HCT116 (cell line): Measurements from ENCODE around the gene CACNG3.

Experiments
- CEBPB ChIP-seq: IDR thresholded peaks from 2 replicates; pipeline ENCODE4 v1.6.1; 2012; ENCODE audit warnings: low read depth
- CTCF ChIP-seq, 3 experiments: fragments of 200-600 bp in 1 of 3; sonication (generic) in 1 of 3; IDR thresholded peaks in 2 of 3; conservative IDR thresholded peaks in 1 of 3; 2 replicates each; pipeline ENCODE4 v1.5.1; 2012 to 2017; ENCODE audit warnings: low read depth in 2 of 3, low read length in 2 of 3, antibody characterized with exemption in 1 of 3, borderline replicate concordance in 1 of 3, control low read depth in 1 of 3, mild to moderate bottlenecking in 1 of 3, mixed read lengths in 1 of 3, mixed run types in 1 of 3, moderate library complexity in 1 of 3; ENCODE audit not compliant: insufficient read depth in 1 of 3
- ELF1 ChIP-seq: IDR thresholded peaks from 2 replicates; pipeline ENCODE4 v1.6.1; 2012; ENCODE audit warnings: low read depth, borderline replicate concordance
- EZH2 ChIP-seq: fragments of 200-600 bp; sonication (generic); IDR thresholded peaks from 2 replicates; pipeline ENCODE4 v1.6.1; 2017; ENCODE audit warnings: antibody characterized with exemption, mixed run types
- EZH2phosphoT487 ChIP-seq: fragments of 200-600 bp; IDR thresholded peaks from 2 replicates; pipeline ENCODE4 v1.6.1; 2018; ENCODE audit warnings: antibody characterized with exemption, borderline replicate concordance
- MAX ChIP-seq: IDR thresholded peaks from 2 replicates; pipeline ENCODE4 v1.6.1; 2012
- POLR2A ChIP-seq: IDR thresholded peaks from 2 replicates; pipeline ENCODE4 v1.7.0; 2011; ENCODE audit warnings: borderline replicate concordance; ENCODE audit not compliant: insufficient read depth, insufficient read length; ENCODE audit errors: extremely low read depth
- POLR2AphosphoS5 ChIP-seq: IDR thresholded peaks from 2 replicates; pipeline ENCODE4 v1.6.1; 2011; ENCODE audit warnings: mild to moderate bottlenecking, low read depth, low read length, moderate library complexity
- RAD21 ChIP-seq: IDR thresholded peaks from 2 replicates; pipeline ENCODE4 v1.6.1; 2012; ENCODE audit warnings: low read depth, mild to moderate bottlenecking
- SP1 ChIP-seq: IDR thresholded peaks from 2 replicates; pipeline ENCODE4 v1.6.1; 2012; ENCODE audit warnings: low read depth
- ZNF274 ChIP-seq: fragments of 200-500 bp; sonication (Bioruptor generic); IDR thresholded peaks from 2 replicates; pipeline ENCODE4 v1.6.1; 2014; ENCODE audit warnings: mild to moderate bottlenecking, low read depth, low read length, inconsistent platforms

- TF ChIP-seq EZH2 (no peak), CTCF (IDR thresholded peaks at IDR 0.05 in 2 of 3, conservative IDR thresholded peaks at IDR 0.05 in 1 of 3; ENCODE audit: borderline replicate concordance in 1 of 3, insufficient read depth in 1 of 3, low read depth in 2 of 3, low read length in 2 of 3) (no peak), EZH2phosphoT487 (no peak), POLR2AphosphoS5 (no peak), SP1 (no peak), ZNF274 (no peak), ELF1 (no peak), CEBPB (no peak), POLR2A (no peak), RAD21 (no peak), MAX (no peak)
Observed at GRCh38 chr16:24344784-24345183, 88.6 kb downstream of the CACNG3 start.
